ENCODE results near the gene PIEZO1.
A peak's percentile ranks its signal among the peaks of the same experiment; 100 is the strongest.
"Not testable (repeated sequence)": the region's sequence is repeated elsewhere in the genome, so short reads cannot be mapped to it uniquely, and the experiment has no call there.

The PIEZO1 gene

GRCh38 chr16:88685156-88686061 lies 99.6 kb downstream of the PIEZO1 start:
- peak; percentile 65 for DNase-seq

DNA sequence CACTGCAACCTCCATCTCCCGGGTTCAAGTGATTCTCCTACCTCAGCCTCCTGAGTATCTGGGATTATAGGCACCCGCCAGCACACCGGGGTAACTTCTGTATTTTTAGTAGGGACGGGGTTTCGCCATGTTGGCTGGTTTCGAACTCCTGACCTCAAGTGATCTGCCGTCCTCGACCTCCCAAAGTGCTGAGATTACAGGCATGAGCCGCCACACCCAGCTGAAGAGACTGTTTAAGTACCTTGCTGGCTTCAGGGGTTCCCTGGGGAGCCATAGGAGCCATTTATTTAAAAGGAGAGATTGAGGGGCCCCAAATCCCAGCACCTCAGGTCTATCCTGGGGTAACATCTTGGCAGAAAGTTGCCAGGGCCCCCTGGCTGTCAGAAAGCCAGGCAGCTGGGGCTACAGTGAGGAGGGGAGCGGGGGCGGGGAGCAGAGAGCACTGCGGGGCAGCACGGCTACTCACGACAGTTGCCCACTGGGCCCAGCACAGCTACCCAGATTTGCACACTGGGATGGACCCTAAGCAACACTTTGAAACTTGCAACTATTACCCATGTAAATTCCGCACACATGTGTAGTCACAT lies 100.4 kb downstream of the PIEZO1 start:
- no peak for DNase-seq

- DNase-seq = peak; percentile 61
Observed at GRCh38 chr16:88681709-88682451, 103.1 kb downstream of the PIEZO1 start.

GRCh38 chr16:88681084-88681680 lies 103.8 kb downstream of the PIEZO1 start:
- DNase-seq = peak; percentile 26

DNA sequence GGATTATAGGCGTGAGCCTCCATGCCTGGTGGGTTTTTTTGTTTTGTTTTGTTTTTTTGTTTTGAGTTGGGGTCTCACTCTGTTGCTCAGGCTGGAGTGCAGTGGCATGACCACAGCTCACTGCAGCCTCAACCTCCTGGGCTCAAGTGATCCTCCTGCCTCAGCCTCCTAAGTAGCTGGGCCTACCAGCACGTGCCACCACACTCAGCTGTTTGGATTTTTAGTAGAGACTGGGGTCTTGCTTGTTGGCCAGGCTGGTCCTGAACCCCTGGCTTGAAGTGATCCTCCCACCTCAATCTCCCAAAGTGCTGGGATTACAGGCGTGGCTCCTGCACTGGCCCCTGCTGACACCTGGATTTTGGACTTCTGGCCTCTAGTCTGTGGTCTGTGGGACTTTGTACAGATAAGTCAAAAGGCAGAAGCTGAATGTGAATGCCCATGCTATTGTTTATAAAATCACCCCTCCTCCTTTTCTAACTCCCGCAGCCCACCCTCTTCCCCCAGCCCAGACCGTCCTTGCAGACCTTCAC lies 104.4 kb downstream of the PIEZO1 start:
- DNase-seq = no peak

GRCh38 chr16:88678224-88678979 lies 106.6 kb downstream of the PIEZO1 start:
- DNase-seq = no peak

- no peak for DNase-seq
Observed at GRCh38 chr16:88677721-88678120, 107.3 kb downstream of the PIEZO1 start.

- no peak for DNase-seq
Observed at GRCh38 chr16:88676502-88677242, 108.3 kb downstream of the PIEZO1 start.

DNA sequence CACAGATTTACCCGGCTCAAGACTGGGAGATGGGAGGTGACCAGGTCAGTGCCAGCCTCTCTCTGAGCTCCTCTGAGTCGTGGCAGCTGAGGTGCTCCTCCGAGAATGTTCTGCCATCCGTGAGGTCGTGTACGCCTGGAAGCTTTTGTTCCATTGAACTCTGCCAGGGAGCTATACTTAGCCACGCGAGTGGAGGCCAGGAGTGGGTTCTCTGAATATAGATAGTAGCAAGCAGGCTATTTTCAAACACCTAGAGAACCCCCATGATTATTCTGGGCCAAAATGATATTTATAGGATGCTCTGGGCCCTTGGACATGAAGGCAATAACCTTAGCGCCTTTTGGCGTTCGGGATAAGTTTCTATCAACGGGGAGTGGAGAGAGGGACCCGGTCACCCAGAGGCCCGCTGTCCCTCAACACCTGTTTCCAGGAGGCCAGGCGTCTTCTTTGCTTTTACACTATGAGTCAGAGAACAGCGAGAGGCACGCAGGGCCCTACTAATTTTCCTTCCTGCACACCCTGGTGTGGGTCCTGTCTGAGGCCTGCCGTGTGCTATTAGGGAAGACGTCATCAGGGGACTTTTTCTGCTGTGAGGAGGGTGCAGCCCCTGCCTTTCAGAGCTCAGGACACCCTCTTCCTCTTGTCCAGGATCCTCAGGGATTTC lies 111.2 kb downstream of the PIEZO1 start:
- DNase-seq = no peak

DNA sequence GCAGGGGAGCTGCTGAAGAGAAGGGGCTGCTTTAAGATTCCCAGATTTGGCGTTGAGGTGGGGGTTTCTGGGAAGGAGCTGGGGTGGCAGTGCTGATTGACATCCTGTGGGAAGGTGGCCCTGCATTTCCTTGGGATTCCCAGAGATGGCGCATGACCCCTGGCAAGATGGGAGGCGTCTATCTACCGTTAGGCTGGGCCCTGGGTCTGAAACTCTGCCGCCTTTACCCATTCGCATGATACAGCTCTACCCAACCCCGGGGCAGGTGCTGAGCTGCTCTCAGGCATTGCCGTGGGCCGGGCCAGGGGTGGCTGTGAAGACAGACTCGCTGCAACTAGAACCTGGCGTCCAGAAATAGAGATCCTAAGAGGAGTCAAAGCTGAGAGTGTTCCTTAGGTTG lies 112.2 kb downstream of the PIEZO1 start:
- DNase-seq = no peak

GRCh38 chr16:88671806-88672205 lies 113.2 kb downstream of the PIEZO1 start:
- no peak for DNase-seq

GRCh38 chr16:88669980-88670379 lies 115.0 kb downstream of the PIEZO1 start:
- no peak for DNase-seq

DNA sequence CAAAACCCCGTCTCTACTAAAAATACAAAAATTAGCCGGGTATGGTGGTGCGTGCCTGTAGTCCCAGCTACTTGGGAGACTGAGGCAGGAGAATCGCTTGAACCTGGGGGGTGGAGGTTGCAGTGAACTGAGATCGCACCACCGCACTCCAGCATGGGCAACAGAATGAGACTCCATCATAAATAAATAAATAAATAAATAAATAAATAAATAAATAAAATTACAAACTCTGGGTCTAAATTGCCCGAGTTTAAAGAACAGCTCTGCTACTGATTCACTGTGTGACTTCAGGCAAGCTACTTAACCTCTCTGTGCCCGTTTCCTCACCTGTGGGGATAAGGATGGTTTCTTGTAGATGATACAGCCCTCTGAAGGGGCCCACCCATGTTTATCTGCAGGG lies 115.5 kb downstream of the PIEZO1 start:
- DNase-seq = not testable (repeated sequence)

GRCh38 chr16:88667461-88667860 lies 117.6 kb downstream of the PIEZO1 start:
- no peak for DNase-seq

- DNase-seq = no peak
Observed at GRCh38 chr16:88665570-88665969, 119.5 kb downstream of the PIEZO1 start.

Data from stimulated activated CD4-positive, alpha-beta T cell treated with anti-CD3 and anti-CD28 coated beads, Interleukin-12 subunit alpha, Interleukin-12 subunit beta, amount 100 ng/mL, for 4 hours (primary cell).